Measurements from ENCODE around the gene FYCO1. TPM values are rescaled to one million over a fixed set of nuclear protein-coding genes. Genes with fewer than 3 reads are reported as not detected.
"Not testable (repeated sequence)": the region's sequence is repeated elsewhere in the genome, so short reads cannot be mapped to it uniquely, and the experiment has no call there.

The FYCO1 gene
- total and polyA plus RNA-seq, 9 of the 15 experiments (the other 6 are each of a cell fraction or from before 2014, with no cell fraction given): 2.1 to 13.8 (median 7.4) TPM

- intact Hi-C loops (cut with micrococcal nuclease); BruUV-seq (replicated peaks); H2AFZ ChIP-seq (ENCODE audit: low read depth, low read length); H3K36me3 ChIP-seq (ENCODE audit: control insufficient read depth, insufficient read depth, low read length); H3K4me2 ChIP-seq (ENCODE audit: insufficient read depth, low read length); H3K9me3 ChIP-seq (replicated peaks; ENCODE audit: control insufficient read depth, insufficient read depth, low read depth, low read length); H3K27ac ChIP-seq (ENCODE audit: extremely low read depth, low read depth, low read length); ATAC-seq; H3K79me2 ChIP-seq (ENCODE audit: control insufficient read depth, insufficient read depth, low read length); H4K20me1 ChIP-seq (replicated peaks; ENCODE audit: control insufficient read depth, insufficient read depth, low read length); H3K4me1 ChIP-seq (replicated peaks in 1 of 2; ENCODE audit: control insufficient read depth in 2 of 2, insufficient read depth in 2 of 2, low read length in 2 of 2); H3K4me3 ChIP-seq; DNase-seq (ENCODE audit: extremely low read depth in 1 of 4, low spot score in 3 of 4); CTCF ChIA-PET (ENCODE audit: low intra/inter-chr PET ratio); H3K9ac ChIP-seq (ENCODE audit: insufficient read depth in 1 of 2, low read depth in 2 of 2, low read length in 2 of 2); FAIRE-seq; in situ Hi-C loops (cut with MboI); H3K9me1 ChIP-seq (ENCODE audit: control insufficient read depth, insufficient read depth, low read length): not testable (repeated sequence)
- POLR2A ChIA-PET: interaction anchor here (0.7 kb wide), 1 partner anchor 184 kb away, joined by 3 read pairs; no protein-coding TSS in a partner anchor
- H3K27me3 ChIP-seq (ENCODE audit: control insufficient read depth in 2 of 2, insufficient read depth in 2 of 2, low read length in 2 of 2): peaks cover 13 to 36% of the 10 kb centered on the region in 2 experiments
These were observed 8.1 kb upstream of the FYCO1 start for GRCh38 chr3:46003706-46004105.

GRCh38 chr3:46001178-46001577 is 5.6 kb upstream of the FYCO1 start:
- no peak for ATAC-seq
- FAIRE-seq: no peak
- CTCF ChIA-PET (ENCODE audit: low intra/inter-chr PET ratio): no interaction called here
- TF ChIP-seq ZSCAN29 (IDR thresholded peaks at IDR 0.05): no peak
- TF ChIP-seq TRIM28 (IDR thresholded peaks at IDR 0.05): no peak
- TF ChIP-seq KAT2B (IDR thresholded peaks at IDR 0.05; ENCODE audit: low read depth, low read length): no peak
- TF ChIP-seq PYGO2 (tag; IDR thresholded peaks at IDR 0.05): no peak
- no peak for TF ChIP-seq HDAC1 (IDR thresholded peaks at IDR 0.05)
- TF ChIP-seq PRPF4 (IDR thresholded peaks at IDR 0.05; ENCODE audit: insufficient read depth, low read depth, low read length, poor library complexity, severe bottlenecking): no peak
- TF ChIP-seq PBX2 (CRISPR knock-in tag; IDR thresholded peaks at IDR 0.05; ENCODE audit: low read depth): no peak
- no peak for TF ChIP-seq PBX2 (tag; conservative IDR thresholded peaks at IDR 0.05; ENCODE audit: low read depth)
- no peak for TF ChIP-seq PHB2 (IDR thresholded peaks at IDR 0.05; ENCODE audit: low read depth)
- no peak for TF ChIP-seq ZNF121 (CRISPR knock-in tag; conservative IDR thresholded peaks at IDR 0.05)
- no peak for TF ChIP-seq ZBTB5 (IDR thresholded peaks at IDR 0.05)
- TF ChIP-seq HMG20A (CRISPR knock-in tag; conservative IDR thresholded peaks at IDR 0.05): no peak
- TF ChIP-seq SNAPC5 (CRISPR knock-in tag; IDR thresholded peaks at IDR 0.05): no peak
- TF ChIP-seq ZNF780A (CRISPR knock-in tag; IDR thresholded peaks at IDR 0.05): no peak

More at GRCh38 chr3:46001178-46001577, 5.6 kb upstream of the FYCO1 start:
- intact Hi-C loops (cut with micrococcal nuclease) (no loop called here), in situ Hi-C loops (cut with MboI) (no loop called here)
- Histone ChIP-seq H3K9ac (ENCODE audit: insufficient read depth in 1 of 2, low read depth in 2 of 2, low read length in 2 of 2) (no peak overlapping the region), H3K9me3 (replicated peaks; ENCODE audit: control insufficient read depth, insufficient read depth, low read depth, low read length) (no peaks in the 10 kb centered on the region), H4K20me1 (replicated peaks; ENCODE audit: control insufficient read depth, insufficient read depth, low read length) (no peaks in the 10 kb centered on the region), H3K4me3 (no peak overlapping the region), H3K36me3 (ENCODE audit: control insufficient read depth, insufficient read depth, low read length) (no peaks in the 10 kb centered on the region), H2AFZ (ENCODE audit: low read depth, low read length) (no peak overlapping the region), H3K4me1 (replicated peaks in 1 of 2; ENCODE audit: control insufficient read depth in 2 of 2, insufficient read depth in 2 of 2, low read length in 2 of 2) (no peaks in the 10 kb centered on the region; a peak in 1 of 5 replicates), H3K4me2 (ENCODE audit: insufficient read depth, low read length) (no peak overlapping the region), H3K27me3 (ENCODE audit: control insufficient read depth in 2 of 2, insufficient read depth in 2 of 2, low read length in 2 of 2) (peaks cover 8 to 29% of the 10 kb centered on the region in 2 experiments; a peak in 4 of 5 replicates), H3K9me1 (ENCODE audit: control insufficient read depth, insufficient read depth, low read length) (no peaks in the 10 kb centered on the region), H3K79me2 (ENCODE audit: control insufficient read depth, insufficient read depth, low read length) (no peaks in the 10 kb centered on the region), H3K27ac (ENCODE audit: extremely low read depth, low read depth, low read length) (no peak overlapping the region)
- POLR2A ChIA-PET: no interaction called here
- BruUV-seq (replicated peaks): no TSS peak
- no peak for DNase-seq (ENCODE audit: extremely low read depth in 1 of 4, low spot score in 3 of 4)
- WGBS (ENCODE audit: insufficient coverage, low coverage, missing lambda C conversion rate): 6% methylated on average over 2 of the region's 2 CpGs

All from K562 (cell line).